HepG2 (cell line): ENCODE measurements around the gene SEC16A.

Experiments used
- BHLHE40 ChIP-seq: IDR thresholded peaks from 2 replicates; pipeline ENCODE4 v1.6.1; 2011; ENCODE audit warnings: low read length, improper control_type of control experiment
- CREB1 ChIP-seq, 2 experiments: fragments of 450-650 bp in 1 of 2; IDR thresholded peaks; 2 replicates each; pipeline ENCODE4 v1.6.1; 2016 to 2017; ENCODE audit warnings: control low read depth in 1 of 2, mild to moderate bottlenecking in 1 of 2, missing compliant biosample characterization in 1 of 2, missing genetic modification characterization in 1 of 2
- CTCF ChIP-seq: sonication (generic); formaldehyde crosslinking; IDR thresholded peaks from 2 replicates; pipeline ENCODE4 v1.5.0; 2020; ENCODE audit warnings: mild to moderate bottlenecking, missing genetic modification reagents, moderate library complexity
- DMTF1 ChIP-seq: sonication (generic); formaldehyde crosslinking; IDR thresholded peaks from 2 replicates; pipeline ENCODE4 v1.4.0; 2020; ENCODE audit warnings: mild to moderate bottlenecking, missing genetic modification reagents
- LBX2 ChIP-seq: sonication (generic); formaldehyde crosslinking; IDR thresholded peaks from 2 replicates; pipeline ENCODE4 v1.5.0; 2020; ENCODE audit warnings: missing genetic modification reagents, mild to moderate bottlenecking, borderline replicate concordance
- PBX3 ChIP-seq: sonication (generic); formaldehyde crosslinking; IDR thresholded peaks from 2 replicates; pipeline ENCODE4 v1.8.1; 2023; ENCODE audit warnings: missing genetic modification reagents, inconsistent platforms, borderline replicate concordance
- PRDM15 ChIP-seq: sonication (generic); formaldehyde crosslinking; IDR thresholded peaks from 2 replicates; pipeline ENCODE4 v1.4.0; 2020; ENCODE audit warnings: missing genetic modification reagents
- TAF1 ChIP-seq: sonication (generic); formaldehyde crosslinking; IDR thresholded peaks from 2 replicates; pipeline ENCODE4 v1.4.0; 2020; ENCODE audit warnings: missing genetic modification reagents
- ZFAT ChIP-seq: sonication (generic); formaldehyde crosslinking; conservative IDR thresholded peaks from 2 replicates; pipeline ENCODE4 v1.8.1; 2023; ENCODE audit warnings: missing genetic modification reagents, inconsistent platforms

GRCh38 chr9:136421791-136422190, 61.0 kb downstream of the SEC16A start:
- TF ChIP-seq PRDM15 (CRISPR knock-in tag) (no peak), CTCF (CRISPR knock-in tag) (no peak), ZFAT (CRISPR knock-in tag) (no peak), PBX3 (CRISPR knock-in tag) (no peak), LBX2 (no peak), TAF1 (CRISPR knock-in tag) (no peak), DMTF1 (no peak), BHLHE40 (no peak), CREB1 (IDR thresholded peaks at IDR 0.05) (no peak), CREB1 (CRISPR knock-in tag; IDR thresholded peaks at IDR 0.05) (no peak)
